Tibial artery (tissue), 4 donors: ENCODE results near the gene MEG3.

Experiments used
- DNase-seq, 2 donors: peaks; one replicate each; pipeline ENCODE4 v3.0.0-alpha.2; 2019
- H3K27ac ChIP-seq, 2 donors: fragments of 200-600 bp; sonication (generic) in 1 of 2; 1 replicate in 1 of 2; 2 replicates in 1 of 2; pipeline ENCODE4 v1.5.1; 2018 to 2019; ENCODE audit warnings: mild to moderate bottlenecking in 1 of 2
- H3K27me3 ChIP-seq, 2 donors: fragments of 200-600 bp; sonication (generic) in 1 of 2; one replicate each; pipeline versions ENCODE4 v1.5.1 to v1.6.0; 2016 to 2019
- H3K36me3 ChIP-seq, 3 donors: fragments of 200-600 bp; sonication (generic) in 2 of 3; one replicate each; pipeline ENCODE4 v1.5.1; 2016 to 2019; ENCODE audit warnings: mild to moderate bottlenecking in 2 of 3
- H3K4me1 ChIP-seq, 4 donors: fragments of 200-600 bp; sonication (generic) in 2 of 4; 1 replicate in 3 of 4; 2 replicates in 1 of 4; pipeline ENCODE4 v1.5.1; 2016 to 2019
- H3K4me3 ChIP-seq, 2 donors: fragments of 200-600 bp; sonication (generic) in 1 of 2; 1 replicate in 1 of 2; 2 replicates in 1 of 2; pipeline ENCODE4 v1.5.1; 2018 to 2019; ENCODE audit warnings: mild to moderate bottlenecking in 2 of 2
- H3K9me3 ChIP-seq, 3 donors: fragments of 200-600 bp; sonication (generic) in 1 of 3; one replicate each; pipeline ENCODE4 v1.5.1; 2016 to 2019
- intact Hi-C: fragments of 100-400 bp; cut with DNase I; formaldehyde crosslinking; loops from one replicate; pipeline ENCODE4 v1.15.0; 2023; ENCODE audit warnings: low total_unique reads
- TF ChIP-seq, protein P1 (sequence below), 2 experiments: fragments of 200-600 bp in 1 of 2; fragments of 450-650 bp in 1 of 2; IDR thresholded peaks; one replicate each; pipeline ENCODE4 v1.5.1; 2017 to 2019; ENCODE audit warnings: antibody characterized with exemption in 2 of 2, mild to moderate bottlenecking in 1 of 2, moderate library complexity in 1 of 2

The MEG3 gene

DNA sequence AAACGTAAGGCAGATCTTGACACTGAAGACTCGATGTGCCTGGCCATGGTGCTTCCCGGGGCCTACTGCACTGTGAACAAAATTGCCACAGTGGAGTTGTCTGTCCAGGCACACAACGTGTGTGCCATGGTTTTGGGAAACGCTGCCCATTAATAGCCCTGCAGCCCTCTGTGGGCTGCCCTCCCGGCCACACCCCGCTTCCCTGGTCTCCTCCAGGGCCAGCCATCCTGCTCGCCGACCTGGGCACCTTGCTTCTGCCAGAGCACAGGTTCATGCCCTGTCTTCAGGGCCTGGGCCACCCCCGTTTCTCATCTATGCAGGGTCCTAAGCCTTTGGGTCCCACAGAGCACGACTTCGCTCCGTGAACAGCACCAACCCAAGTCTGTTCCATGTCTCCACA lies 18.9 kb downstream of the MEG3 start:
- Histone ChIP-seq H3K27ac (no peak overlapping the region), H3K27me3 (peaks cover 0 to 4% of the 10 kb centered on the region in 2 donors), H3K4me3 (no peak overlapping the region), H3K36me3 (no peaks in the 10 kb centered on the region), H3K4me1 (no peaks in the 10 kb centered on the region), H3K9me3 (no peaks in the 10 kb centered on the region)
- TF ChIP-seq, protein P1, sequence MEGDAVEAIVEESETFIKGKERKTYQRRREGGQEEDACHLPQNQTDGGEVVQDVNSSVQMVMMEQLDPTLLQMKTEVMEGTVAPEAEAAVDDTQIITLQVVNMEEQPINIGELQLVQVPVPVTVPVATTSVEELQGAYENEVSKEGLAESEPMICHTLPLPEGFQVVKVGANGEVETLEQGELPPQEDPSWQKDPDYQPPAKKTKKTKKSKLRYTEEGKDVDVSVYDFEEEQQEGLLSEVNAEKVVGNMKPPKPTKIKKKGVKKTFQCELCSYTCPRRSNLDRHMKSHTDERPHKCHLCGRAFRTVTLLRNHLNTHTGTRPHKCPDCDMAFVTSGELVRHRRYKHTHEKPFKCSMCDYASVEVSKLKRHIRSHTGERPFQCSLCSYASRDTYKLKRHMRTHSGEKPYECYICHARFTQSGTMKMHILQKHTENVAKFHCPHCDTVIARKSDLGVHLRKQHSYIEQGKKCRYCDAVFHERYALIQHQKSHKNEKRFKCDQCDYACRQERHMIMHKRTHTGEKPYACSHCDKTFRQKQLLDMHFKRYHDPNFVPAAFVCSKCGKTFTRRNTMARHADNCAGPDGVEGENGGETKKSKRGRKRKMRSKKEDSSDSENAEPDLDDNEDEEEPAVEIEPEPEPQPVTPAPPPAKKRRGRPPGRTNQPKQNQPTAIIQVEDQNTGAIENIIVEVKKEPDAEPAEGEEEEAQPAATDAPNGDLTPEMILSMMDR (IDR thresholded peaks at IDR 0.05), result no peak
- intact Hi-C loops, result no loop called here
- DNase-seq, result no peak

DNA sequence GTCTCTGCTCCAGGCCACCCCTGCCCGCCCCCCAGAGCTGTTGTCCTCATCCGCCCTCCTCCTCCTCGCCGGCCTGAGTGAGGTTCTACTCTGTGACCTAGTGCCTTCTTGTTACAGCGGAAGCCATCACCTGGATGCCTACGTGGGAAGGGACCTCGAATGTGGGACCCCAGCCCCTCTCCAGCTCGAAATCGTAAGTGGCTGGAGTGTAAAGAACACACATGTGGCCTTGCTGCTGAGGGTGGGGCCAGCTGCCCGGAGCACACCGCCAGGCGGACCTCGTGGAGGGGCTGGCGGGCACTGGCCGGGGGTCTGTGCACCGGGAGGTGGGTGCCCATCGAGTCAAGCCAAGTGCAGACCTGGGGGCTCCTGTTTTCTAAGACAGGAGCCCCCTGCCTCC lies 19.4 kb downstream of the MEG3 start:
- Histone ChIP-seq H3K36me3 (no peaks in the 10 kb centered on the region), H3K27me3 (peaks cover 0 to 4% of the 10 kb centered on the region in 2 donors), H3K9me3 (no peaks in the 10 kb centered on the region), H3K27ac (no peak overlapping the region), H3K4me1 (no peaks in the 10 kb centered on the region), H3K4me3 (no peak overlapping the region)
- intact Hi-C loops, result no loop called here
- TF ChIP-seq, protein P1 (IDR thresholded peaks at IDR 0.05), result no peak
- no peak for DNase-seq

DNA sequence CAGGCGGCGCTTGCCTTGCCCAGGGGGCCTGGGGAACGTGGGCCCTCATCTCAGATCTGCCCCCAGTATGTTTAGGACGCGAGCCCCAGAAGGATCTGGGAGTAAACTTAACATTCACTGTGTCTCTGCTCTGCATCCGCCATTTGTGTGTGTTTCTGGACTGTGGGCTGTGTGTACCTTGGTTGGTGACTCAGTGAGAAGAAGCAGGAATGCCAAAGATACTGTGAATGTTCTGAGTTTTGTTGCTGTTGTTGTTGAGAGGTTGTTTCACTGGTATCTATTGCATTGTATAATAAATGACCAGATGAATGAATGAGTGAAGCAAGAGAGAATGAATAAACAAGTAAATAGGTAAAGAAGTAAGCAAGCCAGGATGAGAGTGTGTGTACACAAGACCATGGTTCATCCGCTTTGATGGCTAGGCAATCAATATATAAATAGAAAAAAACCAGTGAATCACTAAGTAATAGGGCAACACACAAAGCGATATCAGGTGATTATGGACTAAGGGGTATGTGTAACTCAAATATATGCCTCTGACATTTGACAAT lies 20.5 kb downstream of the MEG3 start:
- Histone ChIP-seq H3K9me3 (no peaks in the 10 kb centered on the region), H3K27me3 (peaks cover 0 to 4% of the 10 kb centered on the region in 2 donors), H3K36me3 (no peaks in the 10 kb centered on the region), H3K27ac (no peak overlapping the region), H3K4me1 (no peaks in the 10 kb centered on the region), H3K4me3 (no peak overlapping the region)
- intact Hi-C loops, result no loop called here
- DNase-seq, result no peak
- TF ChIP-seq, protein P1 (IDR thresholded peaks at IDR 0.05), result no peak

DNA sequence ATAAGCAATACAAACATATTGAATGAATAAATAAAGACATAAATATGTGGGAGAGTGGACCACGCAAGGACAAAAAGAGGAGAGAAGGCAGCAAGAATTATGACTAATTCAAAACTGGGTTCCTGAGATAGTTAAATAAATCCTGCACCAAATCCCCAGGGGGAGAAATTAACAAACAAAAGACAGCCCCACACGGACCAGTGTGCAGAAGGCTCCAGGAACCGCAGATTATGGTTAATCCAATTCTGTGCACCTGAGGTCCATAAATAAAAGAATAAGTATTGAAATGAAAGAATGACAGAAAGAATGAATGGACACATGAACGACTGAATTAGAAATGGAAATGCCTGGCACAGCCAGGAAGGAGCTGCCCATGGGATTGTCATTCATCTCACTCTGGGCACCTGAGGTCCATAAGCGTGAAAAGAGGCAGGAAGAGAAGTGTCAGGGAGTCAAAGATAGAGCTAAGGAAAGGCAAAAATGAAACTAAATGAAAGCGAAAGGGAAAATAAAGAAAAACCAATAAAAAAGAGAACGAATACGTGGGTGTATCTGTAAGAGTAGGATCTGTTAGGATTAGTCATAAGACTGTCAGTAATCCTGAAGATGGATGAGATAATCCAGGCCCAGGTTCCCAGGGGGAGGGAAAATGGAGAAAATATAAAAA lies 23.3 kb downstream of the MEG3 start:
- Histone ChIP-seq H3K4me1 (no peaks in the 10 kb centered on the region), H3K9me3 (no peaks in the 10 kb centered on the region), H3K36me3 (no peaks in the 10 kb centered on the region), H3K27ac (no peak overlapping the region), H3K27me3 (peaks cover 0 to 4% of the 10 kb centered on the region in 2 donors), H3K4me3 (no peak overlapping the region)
- no peak for DNase-seq
- TF ChIP-seq, protein P1 (IDR thresholded peaks at IDR 0.05), result no peak
- intact Hi-C loops, result no loop called here

DNA sequence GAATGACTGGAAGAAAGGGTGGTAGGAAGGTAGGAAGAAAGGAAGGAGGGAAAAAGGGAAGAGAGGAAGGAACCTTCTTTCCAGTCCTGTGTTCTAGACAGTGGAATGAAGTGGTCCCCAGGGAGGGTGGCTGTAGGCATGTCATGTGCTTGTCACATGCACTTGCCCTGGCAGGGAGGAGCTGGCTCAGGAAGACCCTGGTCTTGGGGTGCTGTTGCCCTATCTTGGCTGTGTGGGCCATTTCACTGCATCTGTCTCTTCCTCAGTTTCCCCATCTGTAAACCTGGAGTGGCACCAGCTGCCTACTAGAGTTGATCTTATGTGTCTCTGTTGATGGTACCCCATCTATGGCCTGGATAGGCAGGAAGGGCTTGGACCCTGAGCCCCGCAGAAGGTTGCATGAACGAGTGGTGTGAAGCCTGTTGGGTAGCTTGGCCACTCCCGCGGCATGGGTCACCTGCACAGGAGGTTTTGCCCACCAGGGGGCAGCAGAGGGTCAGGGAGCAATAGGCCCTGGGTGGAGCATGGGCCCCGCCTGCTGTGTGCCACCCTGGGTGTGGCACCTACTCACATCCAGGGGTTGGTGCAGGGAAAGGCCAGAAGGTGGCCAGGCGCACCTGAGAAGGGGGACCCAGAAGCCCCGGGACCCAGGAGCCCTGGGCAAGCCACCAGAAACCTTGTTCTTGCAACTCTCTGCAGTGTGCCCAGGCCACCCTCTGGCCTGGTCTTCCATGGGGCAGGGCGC lies 25.1 kb downstream of the MEG3 start:
- intact Hi-C loops, result loop anchor here (5.0 kb wide), 1 partner anchor 776 kb away; no protein-coding TSS in a partner anchor
- no peaks in the 10 kb centered on the region for H3K4me1 ChIP-seq
- H3K27ac ChIP-seq, result no peak overlapping the region
- no peak overlapping the region for H3K4me3 ChIP-seq
- H3K9me3 ChIP-seq, result no peaks in the 10 kb centered on the region
- peak; percentile 67 to 78 for DNase-seq
- peaks cover 0 to 3% of the 10 kb centered on the region in 2 donors for H3K27me3 ChIP-seq
- TF ChIP-seq, protein P1 (IDR thresholded peaks at IDR 0.05), result peak; percentile 54
- H3K36me3 ChIP-seq, result no peaks in the 10 kb centered on the region
